GM23338 (cell line): ENCODE data around the gene PIK3C2G. TPM values are rescaled to one million over a fixed set of nuclear protein-coding genes. Genes with fewer than 3 reads are reported as not detected.

Experiments
- ATAC-seq: fragments of 200-7000 bp; cut with Tn5 transposase; 3 replicates; pipeline ENCODE4 v1.9.1; 2020
- DNase-seq: peaks from one replicate; pipeline ENCODE4 v3.0.0-alpha.2; 2015; ENCODE audit warnings: low spot score
- H2AFZ ChIP-seq: fragments of 200-600 bp; sonication (generic); 2 replicates; pipeline ENCODE4 v1.8.0; 2016; ENCODE audit warnings: antibody characterized with exemption, mild to moderate bottlenecking, moderate library complexity
- H3F3A ChIP-seq: fragments of 200-600 bp; sonication (generic); replicated peaks from 2 replicates; pipeline ENCODE4 v1.8.0; 2017; ENCODE audit warnings: antibody characterized with exemption, mixed run types, low read depth
- H3K27ac ChIP-seq: fragments of 200-600 bp; sonication (generic); 2 replicates; pipeline ENCODE4 v1.6.1; 2016; ENCODE audit warnings: low read depth
- H3K27me3 ChIP-seq: fragments of 200-600 bp; sonication (generic); 2 replicates; pipeline ENCODE4 v1.8.0; 2016; ENCODE audit warnings: mild to moderate bottlenecking, mixed run types, moderate library complexity; ENCODE audit not compliant: insufficient read depth
- H3K36me3 ChIP-seq: fragments of 200-600 bp; sonication (generic); 2 replicates; pipeline ENCODE4 v1.8.0; 2016; ENCODE audit warnings: mild to moderate bottlenecking; ENCODE audit not compliant: insufficient read depth
- H3K4me1 ChIP-seq: fragments of 200-600 bp; sonication (generic); 2 replicates; pipeline ENCODE4 v1.8.0; 2016; ENCODE audit warnings: mild to moderate bottlenecking, moderate library complexity; ENCODE audit not compliant: insufficient read depth
- H3K4me2 ChIP-seq: fragments of 200-600 bp; sonication (generic); 2 replicates; pipeline ENCODE4 v1.7.1; 2017; ENCODE audit warnings: mixed run types
- H3K4me3 ChIP-seq: fragments of 200-600 bp; sonication (generic); 2 replicates; pipeline ENCODE4 v1.6.1; 2016; ENCODE audit warnings: mixed run types
- H3K79me2 ChIP-seq: fragments of 200-600 bp; sonication (generic); replicated peaks from 2 replicates; pipeline ENCODE4 v1.8.0; 2017; ENCODE audit warnings: mild to moderate bottlenecking; ENCODE audit not compliant: insufficient read depth
- H3K9me2 ChIP-seq: fragments of 200-600 bp; sonication (generic); 2 replicates; pipeline ENCODE4 v1.8.0; 2017; ENCODE audit not compliant: insufficient read depth
- H4K20me1 ChIP-seq: fragments of 200-600 bp; sonication (generic); replicated peaks from 2 replicates; pipeline ENCODE4 v1.8.0; 2017; ENCODE audit warnings: mild to moderate bottlenecking; ENCODE audit not compliant: insufficient read depth
- H3K27ac Mint-ChIP-seq: 2 replicates; pipeline ENCODE4 v1.8.0; 2020; ENCODE audit warnings: inconsistent platforms, mild to moderate bottlenecking, moderate library complexity, mixed read lengths
- H3K27me3 Mint-ChIP-seq: 3 replicates; pipeline ENCODE4 v1.8.0; 2022; ENCODE audit warnings: low read depth, mild to moderate bottlenecking, moderate library complexity, mixed read lengths, inconsistent platforms; ENCODE audit not compliant: insufficient read depth, poor library complexity
- H3K36me3 Mint-ChIP-seq: 3 replicates; pipeline ENCODE4 v1.8.0; 2021; ENCODE audit warnings: low read depth, mild to moderate bottlenecking, inconsistent platforms, moderate library complexity, mixed read lengths
- H3K4me1 Mint-ChIP-seq: 3 replicates; pipeline ENCODE4 v1.8.0; 2020; ENCODE audit warnings: mild to moderate bottlenecking, inconsistent platforms, mixed read lengths
- H3K4me3 Mint-ChIP-seq: 3 replicates; pipeline ENCODE4 v1.8.0; 2021; ENCODE audit warnings: moderate library complexity, mild to moderate bottlenecking, inconsistent platforms, mixed read lengths
- H3K9me3 Mint-ChIP-seq: 3 replicates; pipeline ENCODE4 v1.8.0; 2020; ENCODE audit warnings: moderate library complexity, mild to moderate bottlenecking, inconsistent platforms, mixed read lengths
- CREB1 ChIP-seq: fragments of 250-450 bp; sonication (Bioruptor Pico); IDR thresholded peaks from 2 replicates; pipeline ENCODE4 v1.5.0; 2020; ENCODE audit warnings: low read depth, mild to moderate bottlenecking, moderate library complexity
- CTCF ChIP-seq, 2 experiments: fragments of 200-600 bp in 1 of 2; sonication (generic) in 1 of 2; conservative IDR thresholded peaks; 2 replicates each; pipeline versions ENCODE4 v1.5.1 to v1.6.1; 2016 to 2017; ENCODE audit warnings: antibody characterized with exemption in 2 of 2, low read depth in 2 of 2, mild to moderate bottlenecking in 2 of 2, moderate library complexity in 1 of 2
- EZH2 ChIP-seq: fragments of 200-600 bp; sonication (generic); IDR thresholded peaks from one replicate; pipeline ENCODE4 v1.8.0; 2017; ENCODE audit warnings: antibody characterized with exemption, mild to moderate bottlenecking, low read depth; ENCODE audit not compliant: unreplicated experiment
- STAT1 ChIP-seq: IDR thresholded peaks from one replicate; pipeline ENCODE4 v1.6.1; 2016; ENCODE audit warnings: antibody characterized with exemption; ENCODE audit not compliant: unreplicated experiment
- ZNF114 ChIP-seq: fragments of 250-450 bp; sonication (Bioruptor Pico); IDR thresholded peaks from 2 replicates; pipeline ENCODE4 v1.5.0; 2020; ENCODE audit warnings: mild to moderate bottlenecking, moderate library complexity
- ZNF331 ChIP-seq: fragments of 250-450 bp; sonication (Bioruptor Pico); IDR thresholded peaks from 2 replicates; pipeline ENCODE4 v1.5.0; 2020; ENCODE audit warnings: low read depth, mild to moderate bottlenecking, moderate library complexity
- polyA plus RNA-seq: library from polyadenylated mRNA; unstranded; fragments of >200 nt; fragmentation: Nextera tagmentation; extraction: Ambion mirVana; gene quantifications from 2 replicates; pipeline ENCODE4 v1.2.1, GENCODE V29; 2016
- total RNA-seq: library from RNA; depleted of rRNA; stranded (reverse); fragments of >200 nt; shearing (Covaris generic); gene quantifications from 2 replicates; pipeline ENCODE4 v1.2.3, GENCODE V29; 2014
- TF ChIP-seq, protein P1 (sequence below): IDR thresholded peaks from one replicate; pipeline ENCODE4 v1.6.1; 2018; ENCODE audit warnings: antibody characterized with exemption; ENCODE audit not compliant: unreplicated experiment
- TF ChIP-seq, protein P2 (sequence below): IDR thresholded peaks from 2 replicates; pipeline ENCODE4 v1.6.1; 2016; ENCODE audit warnings: antibody characterized with exemption

PIK3C2G gene
- total and polyA plus RNA-seq, 2 experiments from 2014 or later = not detected

GRCh38 chr12:18327036-18327435 lies 65.7 kb downstream of the PIK3C2G start (continued):
- TF ChIP-seq, protein P1, sequence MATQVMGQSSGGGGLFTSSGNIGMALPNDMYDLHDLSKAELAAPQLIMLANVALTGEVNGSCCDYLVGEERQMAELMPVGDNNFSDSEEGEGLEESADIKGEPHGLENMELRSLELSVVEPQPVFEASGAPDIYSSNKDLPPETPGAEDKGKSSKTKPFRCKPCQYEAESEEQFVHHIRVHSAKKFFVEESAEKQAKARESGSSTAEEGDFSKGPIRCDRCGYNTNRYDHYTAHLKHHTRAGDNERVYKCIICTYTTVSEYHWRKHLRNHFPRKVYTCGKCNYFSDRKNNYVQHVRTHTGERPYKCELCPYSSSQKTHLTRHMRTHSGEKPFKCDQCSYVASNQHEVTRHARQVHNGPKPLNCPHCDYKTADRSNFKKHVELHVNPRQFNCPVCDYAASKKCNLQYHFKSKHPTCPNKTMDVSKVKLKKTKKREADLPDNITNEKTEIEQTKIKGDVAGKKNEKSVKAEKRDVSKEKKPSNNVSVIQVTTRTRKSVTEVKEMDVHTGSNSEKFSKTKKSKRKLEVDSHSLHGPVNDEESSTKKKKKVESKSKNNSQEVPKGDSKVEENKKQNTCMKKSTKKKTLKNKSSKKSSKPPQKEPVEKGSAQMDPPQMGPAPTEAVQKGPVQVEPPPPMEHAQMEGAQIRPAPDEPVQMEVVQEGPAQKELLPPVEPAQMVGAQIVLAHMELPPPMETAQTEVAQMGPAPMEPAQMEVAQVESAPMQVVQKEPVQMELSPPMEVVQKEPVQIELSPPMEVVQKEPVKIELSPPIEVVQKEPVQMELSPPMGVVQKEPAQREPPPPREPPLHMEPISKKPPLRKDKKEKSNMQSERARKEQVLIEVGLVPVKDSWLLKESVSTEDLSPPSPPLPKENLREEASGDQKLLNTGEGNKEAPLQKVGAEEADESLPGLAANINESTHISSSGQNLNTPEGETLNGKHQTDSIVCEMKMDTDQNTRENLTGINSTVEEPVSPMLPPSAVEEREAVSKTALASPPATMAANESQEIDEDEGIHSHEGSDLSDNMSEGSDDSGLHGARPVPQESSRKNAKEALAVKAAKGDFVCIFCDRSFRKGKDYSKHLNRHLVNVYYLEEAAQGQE = no peak
- no peak for TF ChIP-seq STAT1
- TF ChIP-seq CREB1 (CRISPR knock-in tag) = no peak
- TF ChIP-seq ZNF331 (CRISPR knock-in tag) = no peak

GRCh38 chr12:18332173-18332572 lies 70.9 kb downstream of the PIK3C2G start:
- Histone ChIP-seq H3K27me3 (no peaks in the 10 kb centered on the region), H2AFZ (peak overlapping the region; percentile 80; the same call in 1 of the 2 replicates), H3K27ac (no peak overlapping the region), H3K9me2 (no peaks in the 10 kb centered on the region), H3K79me2 (no peaks in the 10 kb centered on the region), H4K20me1 (no peaks in the 10 kb centered on the region), H3K4me3 (no peak overlapping the region), H3K4me1 (no peaks in the 10 kb centered on the region), H3K4me2 (no peak overlapping the region), H3F3A (no peaks in the 10 kb centered on the region), H3K36me3 (no peaks in the 10 kb centered on the region)
- ATAC-seq (no peak), DNase-seq (no peak)
- Mint-ChIP-seq H3K4me3 (no peak overlapping the region), H3K27me3 (no peaks in the 10 kb centered on the region), H3K27ac (no peak overlapping the region), H3K9me3 (no peaks in the 10 kb centered on the region), H3K36me3 (no peaks in the 10 kb centered on the region), H3K4me1 (peaks cover 4% of the 10 kb centered on the region; the same call in 1 of the 3 replicates)
- TF ChIP-seq, protein P2, sequence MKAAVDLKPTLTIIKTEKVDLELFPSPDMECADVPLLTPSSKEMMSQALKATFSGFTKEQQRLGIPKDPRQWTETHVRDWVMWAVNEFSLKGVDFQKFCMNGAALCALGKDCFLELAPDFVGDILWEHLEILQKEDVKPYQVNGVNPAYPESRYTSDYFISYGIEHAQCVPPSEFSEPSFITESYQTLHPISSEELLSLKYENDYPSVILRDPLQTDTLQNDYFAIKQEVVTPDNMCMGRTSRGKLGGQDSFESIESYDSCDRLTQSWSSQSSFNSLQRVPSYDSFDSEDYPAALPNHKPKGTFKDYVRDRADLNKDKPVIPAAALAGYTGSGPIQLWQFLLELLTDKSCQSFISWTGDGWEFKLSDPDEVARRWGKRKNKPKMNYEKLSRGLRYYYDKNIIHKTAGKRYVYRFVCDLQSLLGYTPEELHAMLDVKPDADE = no peak
- no peak for TF ChIP-seq ZNF114 (CRISPR knock-in tag)
- no peak for TF ChIP-seq STAT1

- Mint-ChIP-seq H3K36me3 (no peaks in the 10 kb centered on the region), H3K4me3 (no peak overlapping the region), H3K4me1 (no peaks in the 10 kb centered on the region), H3K27ac (no peak overlapping the region), H3K9me3 (no peaks in the 10 kb centered on the region), H3K27me3 (peaks cover 1% of the 10 kb centered on the region)
- H2AFZ ChIP-seq = no peak overlapping the region
- H3K4me3 ChIP-seq = no peak overlapping the region
- no peaks in the 10 kb centered on the region for H3K36me3 ChIP-seq
- no peak for DNase-seq
- H3K4me1 ChIP-seq = no peaks in the 10 kb centered on the region
- no peaks in the 10 kb centered on the region for H3F3A ChIP-seq
- H3K4me2 ChIP-seq = no peak overlapping the region
- no peaks in the 10 kb centered on the region for H3K27me3 ChIP-seq
- no peaks in the 10 kb centered on the region for H3K9me2 ChIP-seq
- no peak for ATAC-seq
- H3K27ac ChIP-seq = no peak overlapping the region
- no peaks in the 10 kb centered on the region for H3K79me2 ChIP-seq
- H4K20me1 ChIP-seq = no peaks in the 10 kb centered on the region
- no peak for TF ChIP-seq STAT1
- TF ChIP-seq CTCF (conservative IDR thresholded peaks at IDR 0.05; ENCODE audit: low read depth in 2 of 2) = no peak
- no peak for TF ChIP-seq EZH2
Measured at GRCh38 chr12:18339633-18340032, 78.3 kb downstream of the PIK3C2G start.
